Measurements from ENCODE around the gene SNCG. TPM values are rescaled to one million over a fixed set of nuclear protein-coding genes. Genes with fewer than 3 reads are reported as not detected.

The SNCG gene
- total RNA-seq, 2 experiments from 2014 or later, result not detected

DNA sequence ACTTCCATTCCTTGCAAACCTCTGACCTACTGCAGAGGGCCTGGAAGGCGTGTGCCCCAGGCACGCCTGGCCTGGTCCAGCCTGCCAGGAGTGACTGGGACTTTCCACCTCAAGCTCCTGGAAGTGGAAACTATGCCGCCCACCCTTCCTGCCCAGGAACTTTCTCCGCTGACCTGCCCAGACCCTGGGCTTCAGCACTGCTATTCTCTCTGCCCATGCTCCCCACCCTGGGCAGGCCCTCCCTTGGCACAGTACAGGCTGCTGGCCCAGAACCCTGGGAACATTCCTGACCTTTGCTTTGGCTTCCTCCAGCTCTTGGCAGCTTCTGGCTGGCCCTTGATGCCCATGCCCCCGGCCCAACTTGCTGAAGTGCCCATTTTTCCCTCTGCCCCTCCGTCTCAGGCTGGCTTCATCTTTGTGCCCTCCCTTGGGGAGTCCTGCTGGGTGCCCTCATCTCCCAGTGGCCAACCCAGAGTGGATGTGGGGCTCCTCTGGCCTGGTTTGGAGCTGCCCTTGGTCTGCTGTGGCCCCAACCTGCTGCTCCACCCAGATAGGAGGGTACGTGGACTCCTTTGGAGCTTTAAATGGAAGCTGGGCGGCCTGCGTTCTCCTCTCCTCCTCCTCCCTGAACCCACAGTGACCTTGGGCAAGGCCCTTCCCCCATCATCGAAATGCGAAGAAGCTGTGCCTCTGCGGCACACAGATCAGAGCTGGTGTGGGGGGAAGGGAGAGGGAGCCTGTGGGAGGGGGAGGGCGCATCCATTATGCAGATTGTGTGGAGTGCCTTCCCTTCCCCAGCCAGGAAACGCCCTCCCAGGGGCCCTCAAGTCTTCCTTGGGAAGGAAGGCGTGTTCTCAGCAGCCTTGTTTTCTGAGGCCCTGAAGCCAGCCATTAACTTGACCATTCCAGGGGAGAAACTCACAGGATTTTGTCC is 4.4 kb upstream of the SNCG start:
- Histone ChIP-seq H3K4me2 (ENCODE audit: low read length) (no peak overlapping the region), H3K4me1 (ENCODE audit: insufficient read depth, low read length, poor library complexity, severe bottlenecking) (no peaks in the 10 kb centered on the region), H3K9me2 (ENCODE audit: insufficient read depth, low read length) (no peaks in the 10 kb centered on the region), H3K36me3 (ENCODE audit: insufficient read depth, low read length) (no peaks in the 10 kb centered on the region), H3K27ac (ENCODE audit: low read depth, low read length, poor library complexity, severe bottlenecking) (no peak overlapping the region), H2AFZ (ENCODE audit: low read length) (no peak overlapping the region), H3K79me2 (ENCODE audit: insufficient read depth, low read depth, low read length) (no peaks in the 10 kb centered on the region), H3K4me3 (ENCODE audit: low read depth, low read length, poor library complexity, severe bottlenecking) (no peak overlapping the region), H4K20me1 (ENCODE audit: insufficient read depth, low read length) (no peaks in the 10 kb centered on the region), H3K9me3 (ENCODE audit: low read length) (no peaks in the 10 kb centered on the region)
- ChIA-PET CTCF (ENCODE audit: unreplicated experiment) (no interaction called here), POLR2A (no interaction called here)
- no TSS peak for BruUV-seq (replicated peaks)
- TF ChIP-seq, protein P1, sequence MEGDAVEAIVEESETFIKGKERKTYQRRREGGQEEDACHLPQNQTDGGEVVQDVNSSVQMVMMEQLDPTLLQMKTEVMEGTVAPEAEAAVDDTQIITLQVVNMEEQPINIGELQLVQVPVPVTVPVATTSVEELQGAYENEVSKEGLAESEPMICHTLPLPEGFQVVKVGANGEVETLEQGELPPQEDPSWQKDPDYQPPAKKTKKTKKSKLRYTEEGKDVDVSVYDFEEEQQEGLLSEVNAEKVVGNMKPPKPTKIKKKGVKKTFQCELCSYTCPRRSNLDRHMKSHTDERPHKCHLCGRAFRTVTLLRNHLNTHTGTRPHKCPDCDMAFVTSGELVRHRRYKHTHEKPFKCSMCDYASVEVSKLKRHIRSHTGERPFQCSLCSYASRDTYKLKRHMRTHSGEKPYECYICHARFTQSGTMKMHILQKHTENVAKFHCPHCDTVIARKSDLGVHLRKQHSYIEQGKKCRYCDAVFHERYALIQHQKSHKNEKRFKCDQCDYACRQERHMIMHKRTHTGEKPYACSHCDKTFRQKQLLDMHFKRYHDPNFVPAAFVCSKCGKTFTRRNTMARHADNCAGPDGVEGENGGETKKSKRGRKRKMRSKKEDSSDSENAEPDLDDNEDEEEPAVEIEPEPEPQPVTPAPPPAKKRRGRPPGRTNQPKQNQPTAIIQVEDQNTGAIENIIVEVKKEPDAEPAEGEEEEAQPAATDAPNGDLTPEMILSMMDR (conservative IDR thresholded peaks at IDR 0.05; ENCODE audit: low read length), result no peak
- TF ChIP-seq EZH2phosphoT487 (IDR thresholded peaks at IDR 0.05; ENCODE audit: borderline replicate concordance, low read depth, low read length), result no peak
- intact Hi-C loops (cut with micrococcal nuclease; ENCODE audit: unreplicated experiment), result no loop called here
- no peak for DNase-seq (ENCODE audit: low spot score)

DNA sequence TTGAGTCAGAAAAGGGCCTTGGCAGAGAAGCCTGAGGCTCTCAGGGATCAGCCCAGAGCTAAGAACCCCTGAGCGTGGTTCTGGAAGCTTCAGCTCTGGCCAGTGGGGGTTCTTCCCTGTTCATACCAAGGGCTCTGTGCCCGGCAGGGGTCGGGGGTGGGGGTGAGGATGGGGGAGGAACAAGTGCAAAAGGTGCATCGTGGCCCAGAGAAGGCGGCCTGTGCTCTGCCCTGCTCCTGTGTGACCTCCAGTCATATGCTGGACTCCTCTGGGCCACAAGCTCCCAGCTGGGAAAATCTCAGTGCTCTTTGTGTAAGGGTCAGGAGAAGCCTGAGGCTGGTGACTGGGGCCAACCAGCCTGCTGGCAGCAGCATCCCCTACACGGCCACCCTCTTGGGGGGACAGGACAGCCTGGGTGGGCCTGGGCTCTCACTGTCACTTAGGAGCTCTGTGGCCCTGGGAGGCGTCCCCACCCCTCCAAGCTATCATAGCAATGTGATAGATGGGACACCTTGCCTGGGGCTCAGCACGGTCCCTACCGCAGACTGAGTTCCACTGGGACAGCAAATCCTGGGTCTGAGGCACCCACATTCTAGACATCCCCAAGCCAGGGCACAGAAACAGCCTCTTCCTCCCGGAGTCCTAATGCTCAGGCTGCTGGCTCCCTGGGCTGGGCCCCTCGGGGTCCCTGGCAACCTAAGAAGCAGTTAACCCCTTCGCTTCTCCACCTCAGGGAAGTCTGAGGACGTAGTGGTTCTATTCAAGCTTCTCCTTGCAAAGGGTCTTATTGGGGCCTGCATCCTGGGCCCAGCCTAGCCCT is 3.5 kb upstream of the SNCG start:
- no peaks in the 10 kb centered on the region for H3K79me2 ChIP-seq (ENCODE audit: insufficient read depth, low read depth, low read length)
- intact Hi-C loops (cut with micrococcal nuclease; ENCODE audit: unreplicated experiment), result no loop called here
- no peaks in the 10 kb centered on the region for H3K9me2 ChIP-seq (ENCODE audit: insufficient read depth, low read length)
- no peak overlapping the region for H3K4me3 ChIP-seq (ENCODE audit: low read depth, low read length, poor library complexity, severe bottlenecking)
- H3K9me3 ChIP-seq (ENCODE audit: low read length), result no peaks in the 10 kb centered on the region
- H3K36me3 ChIP-seq (ENCODE audit: insufficient read depth, low read length), result no peaks in the 10 kb centered on the region
- no peak overlapping the region for H3K4me2 ChIP-seq (ENCODE audit: low read length)
- TF ChIP-seq, protein P1 (conservative IDR thresholded peaks at IDR 0.05; ENCODE audit: low read length), result no peak
- TF ChIP-seq EZH2phosphoT487 (IDR thresholded peaks at IDR 0.05; ENCODE audit: borderline replicate concordance, low read depth, low read length), result no peak
- POLR2A ChIA-PET, result interaction anchor here (0.6 kb wide), 1 partner anchor 870 kb away, joined by 6 read pairs; no protein-coding TSS in a partner anchor
- no peak overlapping the region for H3K27ac ChIP-seq (ENCODE audit: low read depth, low read length, poor library complexity, severe bottlenecking)
- BruUV-seq (replicated peaks), result no TSS peak
- H2AFZ ChIP-seq (ENCODE audit: low read length), result no peak overlapping the region
- CTCF ChIA-PET (ENCODE audit: unreplicated experiment), result no interaction called here
- no peak for DNase-seq (ENCODE audit: low spot score)
- H3K4me1 ChIP-seq (ENCODE audit: insufficient read depth, low read length, poor library complexity, severe bottlenecking), result no peaks in the 10 kb centered on the region
- H4K20me1 ChIP-seq (ENCODE audit: insufficient read depth, low read length), result no peaks in the 10 kb centered on the region
